Measurements from ENCODE around the gene TMEM212.

Gene TMEM212

DNA sequence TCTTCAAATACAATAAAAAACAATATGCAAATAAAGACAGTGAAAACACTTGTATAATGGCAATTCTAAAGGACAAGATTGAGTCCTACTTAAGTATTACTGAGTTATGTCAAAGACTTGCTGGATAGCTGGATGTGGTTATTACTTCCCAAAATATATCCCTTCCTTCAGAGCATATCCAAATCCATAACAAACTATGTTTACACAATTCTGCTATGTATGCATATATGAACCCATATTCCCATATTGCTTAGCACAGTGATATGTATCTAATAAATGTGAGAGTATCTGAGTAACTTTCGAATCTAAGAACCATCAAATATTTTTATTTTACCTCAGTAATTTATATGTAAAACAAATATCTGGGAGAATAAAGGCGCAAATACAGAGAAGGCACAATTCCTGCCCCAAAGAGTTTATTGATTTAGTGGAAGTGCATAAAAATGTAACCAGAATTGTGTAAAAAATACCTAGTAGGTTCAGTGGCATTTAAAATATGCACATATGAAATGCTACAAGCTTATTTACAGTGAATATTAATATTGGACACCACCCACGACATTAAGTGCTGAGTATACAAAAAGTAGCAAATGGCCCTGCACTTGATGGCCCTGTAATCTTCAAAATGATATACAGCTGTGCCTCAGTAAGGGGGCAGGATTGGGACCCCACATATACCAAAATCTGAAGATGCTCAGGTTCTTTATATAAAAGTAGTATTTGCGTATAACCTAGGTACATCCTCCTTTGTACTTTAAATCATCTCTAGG is 37.1 kb downstream of the TMEM212 start:
- no peak for DNase-seq (ENCODE audit: low read depth)
- H3K4me3 ChIP-seq (ENCODE audit: low read depth, low read length) = no peak overlapping the region
- TF ChIP-seq CTCF (IDR thresholded peaks at IDR 0.05; ENCODE audit: low read depth, low read length) = no peak
- no peak for TF ChIP-seq MYC (IDR thresholded peaks at IDR 0.05; ENCODE audit: low read depth, low read length)
- TF ChIP-seq POLR2A (IDR thresholded peaks at IDR 0.05; ENCODE audit: extremely low read depth, insufficient read length) = no peak
- TF ChIP-seq, protein P1, sequence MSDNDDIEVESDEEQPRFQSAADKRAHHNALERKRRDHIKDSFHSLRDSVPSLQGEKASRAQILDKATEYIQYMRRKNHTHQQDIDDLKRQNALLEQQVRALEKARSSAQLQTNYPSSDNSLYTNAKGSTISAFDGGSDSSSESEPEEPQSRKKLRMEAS (IDR thresholded peaks at IDR 0.05; ENCODE audit: low read depth, low read length) = no peak

- H3K4me3 ChIP-seq (ENCODE audit: low read depth, low read length) = no peak overlapping the region
- TF ChIP-seq, protein P1 (IDR thresholded peaks at IDR 0.05; ENCODE audit: low read depth, low read length) = no peak
- TF ChIP-seq POLR2A (IDR thresholded peaks at IDR 0.05; ENCODE audit: extremely low read depth, insufficient read length) (no peak), CTCF (IDR thresholded peaks at IDR 0.05; ENCODE audit: low read depth, low read length) (no peak), MYC (IDR thresholded peaks at IDR 0.05; ENCODE audit: low read depth, low read length) (no peak)
- DNase-seq (ENCODE audit: low read depth) = no peak
These were observed 38.1 kb downstream of the TMEM212 start for GRCh38 chr3:171881251-171881650.

- TF ChIP-seq MYC (IDR thresholded peaks at IDR 0.05; ENCODE audit: low read depth, low read length) = no peak
- TF ChIP-seq CTCF (IDR thresholded peaks at IDR 0.05; ENCODE audit: low read depth, low read length) = no peak
- TF ChIP-seq, protein P1 (IDR thresholded peaks at IDR 0.05; ENCODE audit: low read depth, low read length) = no peak
- TF ChIP-seq POLR2A (IDR thresholded peaks at IDR 0.05; ENCODE audit: extremely low read depth, insufficient read length) = no peak
- DNase-seq (ENCODE audit: low read depth) = no peak
- H3K4me3 ChIP-seq (ENCODE audit: low read depth, low read length) = no peak overlapping the region
These were observed 40.2 kb downstream of the TMEM212 start for GRCh38 chr3:171883257-171883892.

DNA sequence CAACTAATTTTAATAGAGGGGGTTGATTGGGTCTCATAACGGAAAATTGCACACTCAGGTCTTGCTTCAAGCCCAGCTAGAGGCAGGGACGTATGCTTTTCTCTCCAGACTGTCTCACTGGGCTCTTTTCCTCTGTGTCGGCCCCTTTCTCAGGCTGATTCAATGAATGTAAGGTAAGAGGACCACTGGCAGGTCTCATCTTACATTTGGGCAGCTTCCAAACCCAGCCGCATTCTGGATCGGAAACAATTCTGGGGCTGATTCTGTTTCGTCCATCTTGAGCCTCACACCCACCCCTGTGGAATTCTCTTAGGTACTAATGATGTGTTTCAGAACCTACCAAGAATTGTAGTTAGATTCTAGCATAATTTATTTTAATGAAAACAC is 40.7 kb downstream of the TMEM212 start:
- no peak for TF ChIP-seq POLR2A (IDR thresholded peaks at IDR 0.05; ENCODE audit: extremely low read depth, insufficient read length)
- no peak for TF ChIP-seq MYC (IDR thresholded peaks at IDR 0.05; ENCODE audit: low read depth, low read length)
- no peak for TF ChIP-seq CTCF (IDR thresholded peaks at IDR 0.05; ENCODE audit: low read depth, low read length)
- no peak overlapping the region for H3K4me3 ChIP-seq (ENCODE audit: low read depth, low read length)
- DNase-seq (ENCODE audit: low read depth) = no peak

GRCh38 chr3:171888466-171888865 is 45.3 kb downstream of the TMEM212 start:
- TF ChIP-seq POLR2A (IDR thresholded peaks at IDR 0.05; ENCODE audit: extremely low read depth, insufficient read length) = no peak
- no peak for TF ChIP-seq MYC (IDR thresholded peaks at IDR 0.05; ENCODE audit: low read depth, low read length)
- no peak for TF ChIP-seq CTCF (IDR thresholded peaks at IDR 0.05; ENCODE audit: low read depth, low read length)
- TF ChIP-seq, protein P1 (IDR thresholded peaks at IDR 0.05; ENCODE audit: low read depth, low read length) = no peak
- no peak for DNase-seq (ENCODE audit: low read depth)
- no peak overlapping the region for H3K4me3 ChIP-seq (ENCODE audit: low read depth, low read length)

Measured in NB4 (cell line).